NCI-H2171 treated with DMSO at 0.1 percent for 48 hours (cell line): ENCODE results near the gene HMCN2.

Source experiments
- DNase-seq: peaks from one replicate; lab custom pipeline; 2025; lab: John Stamatoyannopoulos, UW

HMCN2 gene

DNA sequence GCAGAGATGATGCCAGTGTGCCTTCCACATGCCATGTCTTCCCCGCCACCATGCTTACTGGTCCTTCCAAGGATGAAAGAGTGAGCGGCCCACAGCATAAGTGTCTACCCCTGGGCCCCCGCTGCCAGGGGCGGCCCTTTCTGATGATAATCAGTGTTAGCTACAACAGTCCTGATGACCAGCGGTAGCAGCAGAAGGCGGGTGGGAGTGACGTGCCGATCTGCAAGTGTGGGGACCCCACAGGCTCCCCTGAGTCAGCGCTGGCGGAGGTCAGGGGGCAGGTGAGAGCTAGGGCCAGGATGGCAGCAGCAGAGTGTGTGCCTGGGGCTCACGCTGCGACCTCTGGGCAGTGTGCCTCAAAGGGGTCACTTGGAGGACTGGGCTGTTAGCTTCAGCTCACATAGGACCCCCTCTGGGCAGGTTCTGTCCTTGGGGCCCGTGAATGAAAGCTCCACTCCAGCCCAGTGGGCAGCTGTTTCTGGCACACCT lies 80.4 kb downstream of the HMCN2 start:
- no peak for DNase-seq

DNA sequence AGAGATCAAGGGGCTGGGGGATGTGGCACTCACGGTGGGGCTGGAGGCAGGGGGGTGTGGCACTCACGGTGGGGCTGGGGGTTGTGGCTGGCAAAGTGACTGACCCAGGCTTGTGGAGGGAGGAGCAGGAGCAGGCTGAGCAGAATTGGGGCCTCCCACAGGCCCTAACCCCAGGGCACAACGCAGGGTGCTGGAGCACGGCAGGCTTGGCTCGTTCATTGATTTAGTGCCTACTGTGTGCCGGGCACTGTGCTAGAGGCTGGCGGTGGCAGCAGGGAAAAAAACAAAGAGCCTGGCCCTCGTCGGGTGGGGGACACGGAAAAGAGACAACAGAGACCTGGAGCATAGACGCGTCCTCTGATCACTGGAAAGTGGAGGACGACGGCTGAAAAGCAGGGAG lies 80.9 kb downstream of the HMCN2 start:
- no peak for DNase-seq

DNA sequence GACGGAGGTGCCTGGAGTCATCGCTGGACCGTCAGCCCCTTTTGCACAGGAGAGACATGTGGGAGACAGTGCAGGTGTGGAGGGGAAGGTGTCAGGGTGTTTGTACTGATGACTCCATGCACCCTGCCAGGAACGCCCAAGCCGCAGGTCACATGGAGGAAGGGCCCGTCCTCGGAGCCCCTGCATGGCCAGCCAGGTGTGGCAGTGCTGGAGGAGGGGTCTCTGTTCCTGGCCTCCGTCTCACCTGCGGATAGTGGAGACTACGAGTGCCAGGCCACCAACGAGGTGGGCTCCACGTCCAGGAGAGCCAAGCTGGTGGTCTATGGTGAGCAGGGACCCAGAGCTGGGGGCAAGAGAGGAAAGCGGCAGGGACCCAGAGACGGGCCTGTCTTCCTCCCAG lies 81.5 kb downstream of the HMCN2 start:
- no peak for DNase-seq

- no peak for DNase-seq
Measured at GRCh38 chr9:130347931-130348330, 82.4 kb downstream of the HMCN2 start.

DNA sequence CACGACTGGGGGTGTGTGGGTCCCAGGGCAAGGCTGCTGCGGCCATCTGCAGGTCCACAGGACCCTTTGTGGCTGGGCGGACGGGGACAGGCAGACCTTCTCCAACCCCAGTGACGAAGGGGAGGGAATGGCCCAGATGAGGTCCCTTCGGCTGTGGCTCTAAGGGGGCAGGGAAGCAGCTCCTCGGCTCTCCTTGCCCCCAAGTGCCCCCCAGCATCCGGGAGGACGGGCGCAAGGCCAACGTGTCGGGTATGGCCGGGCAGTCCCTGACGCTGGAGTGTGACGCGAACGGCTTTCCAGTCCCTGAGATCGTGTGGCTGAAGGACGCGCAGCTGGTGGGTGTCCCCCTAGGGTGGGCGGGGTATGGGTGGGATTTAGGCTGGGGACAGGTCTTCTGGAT lies 82.8 kb downstream of the HMCN2 start:
- DNase-seq, result no peak

DNA sequence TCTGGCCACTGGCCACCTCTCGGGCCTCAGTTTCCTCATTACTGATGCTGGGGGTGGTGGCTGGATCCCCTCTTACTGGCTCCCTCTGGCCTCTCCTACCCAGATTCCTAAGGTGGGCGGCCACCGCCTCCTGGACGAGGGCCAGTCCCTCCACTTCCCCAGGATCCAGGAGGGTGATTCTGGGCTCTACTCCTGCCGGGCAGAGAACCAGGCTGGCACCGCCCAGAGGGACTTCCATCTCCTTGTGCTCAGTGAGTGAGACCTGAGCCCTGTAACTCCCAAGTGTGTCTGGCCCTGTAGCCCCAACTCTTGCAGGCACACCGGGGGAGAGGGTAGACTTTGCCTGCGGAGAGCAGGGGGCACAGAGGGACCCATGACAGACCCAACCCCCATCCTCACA lies 83.3 kb downstream of the HMCN2 start:
- no peak for DNase-seq

DNA sequence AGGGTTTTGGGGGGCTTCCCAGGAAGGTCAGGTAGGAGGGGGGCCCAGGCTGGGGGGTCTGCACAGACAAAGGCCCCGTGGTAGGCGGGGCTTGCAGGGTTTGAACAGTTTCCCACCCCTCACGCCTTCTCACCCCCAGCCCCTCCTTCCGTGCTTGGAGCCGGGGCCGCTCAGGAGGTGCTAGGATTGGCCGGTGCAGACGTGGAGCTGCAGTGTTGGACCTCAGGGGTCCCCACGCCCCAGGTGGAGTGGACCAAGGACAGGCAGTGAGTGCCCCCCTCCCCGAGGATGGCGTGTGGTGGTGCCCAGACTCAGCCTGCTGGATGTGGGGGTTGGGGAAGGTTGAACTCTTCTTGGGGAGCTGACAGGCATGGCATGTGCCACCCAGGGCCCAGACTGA lies 83.8 kb downstream of the HMCN2 start:
- DNase-seq, result no peak

GRCh38 chr9:130351343-130351742 lies 85.8 kb downstream of the HMCN2 start:
- DNase-seq, result no peak

DNA sequence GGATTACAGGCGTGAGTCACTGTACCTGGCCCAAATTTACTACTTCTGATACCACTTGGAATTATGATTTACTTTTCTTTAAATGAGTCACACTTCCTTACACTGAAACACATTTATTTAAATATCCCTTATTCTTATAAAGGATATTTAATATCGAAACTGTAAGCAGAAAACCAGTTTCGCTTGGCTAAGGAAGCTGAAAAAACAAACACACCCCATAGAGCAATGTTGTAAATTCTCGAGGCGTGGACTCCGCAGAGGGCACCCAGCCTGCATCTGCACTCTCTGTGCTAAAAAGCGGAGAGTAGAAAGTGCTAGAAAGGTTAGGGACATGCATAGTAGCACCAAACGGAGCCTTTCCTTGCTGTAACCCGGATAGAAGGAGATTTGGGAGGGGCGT lies 86.5 kb downstream of the HMCN2 start:
- DNase-seq, result no peak

- DNase-seq, result no peak
Measured at GRCh38 chr9:130352586-130353285, 87.2 kb downstream of the HMCN2 start.

DNA sequence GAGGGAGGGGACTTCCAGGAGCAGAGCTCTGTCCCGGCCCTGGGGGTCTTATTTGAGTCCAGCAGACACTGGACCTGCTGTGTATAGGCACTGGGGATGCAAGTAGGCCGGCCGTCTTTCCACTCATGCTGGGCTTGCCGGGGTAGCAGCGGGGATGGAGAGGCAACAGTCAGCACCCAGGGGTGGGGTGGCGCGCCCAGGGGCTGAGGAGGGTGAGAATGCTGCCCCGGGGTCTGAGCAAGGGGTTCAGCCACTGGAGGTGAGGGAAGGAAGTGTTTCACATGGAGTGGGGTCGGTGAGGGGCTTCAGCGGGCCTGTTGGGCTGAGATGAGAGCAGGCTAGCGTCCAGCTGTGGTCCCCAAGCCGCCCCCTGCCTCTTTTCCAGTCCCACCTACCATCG lies 88.8 kb downstream of the HMCN2 start:
- no peak for DNase-seq

DNA sequence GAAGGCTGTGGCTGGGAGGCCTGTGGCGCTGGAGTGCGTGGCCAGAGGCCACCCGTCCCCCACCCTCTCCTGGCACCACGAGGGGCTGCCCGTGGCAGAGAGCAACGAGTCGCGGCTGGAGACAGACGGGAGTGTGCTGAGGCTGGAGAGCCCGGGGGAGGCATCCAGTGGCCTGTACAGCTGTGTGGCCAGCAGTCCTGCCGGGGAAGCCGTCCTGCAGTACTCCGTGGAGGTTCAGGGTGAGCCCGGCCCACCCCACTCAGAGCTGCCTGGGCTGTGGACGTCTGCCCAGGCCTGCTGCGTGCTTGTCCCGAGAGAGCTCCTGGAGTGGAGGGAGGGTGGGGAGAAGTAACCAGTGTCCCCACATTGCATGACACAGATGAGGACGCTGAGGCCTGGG lies 89.2 kb downstream of the HMCN2 start:
- no peak for DNase-seq

DNA sequence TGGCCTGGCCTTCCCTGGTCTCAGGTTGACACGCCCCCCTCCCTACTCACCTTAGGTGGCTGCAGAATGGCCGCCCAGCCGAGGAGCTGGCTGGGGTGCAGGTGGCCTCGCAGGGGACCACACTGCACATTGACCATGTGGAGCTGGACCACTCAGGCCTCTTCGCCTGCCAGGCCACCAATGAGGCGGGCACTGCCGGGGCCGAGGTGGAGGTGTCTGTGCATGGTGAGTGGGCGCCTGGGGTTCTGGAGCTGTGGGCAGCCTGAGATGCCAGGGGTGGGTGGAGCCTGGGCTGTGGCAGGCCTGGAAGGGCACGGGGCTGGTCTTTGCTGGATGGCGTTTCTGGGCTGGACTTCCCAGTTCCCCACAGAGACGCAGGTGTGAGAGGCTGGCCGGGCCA lies 90.5 kb downstream of the HMCN2 start:
- DNase-seq, result no peak

- no peak for DNase-seq
Measured at GRCh38 chr9:130356877-130357584, 91.5 kb downstream of the HMCN2 start.

DNA sequence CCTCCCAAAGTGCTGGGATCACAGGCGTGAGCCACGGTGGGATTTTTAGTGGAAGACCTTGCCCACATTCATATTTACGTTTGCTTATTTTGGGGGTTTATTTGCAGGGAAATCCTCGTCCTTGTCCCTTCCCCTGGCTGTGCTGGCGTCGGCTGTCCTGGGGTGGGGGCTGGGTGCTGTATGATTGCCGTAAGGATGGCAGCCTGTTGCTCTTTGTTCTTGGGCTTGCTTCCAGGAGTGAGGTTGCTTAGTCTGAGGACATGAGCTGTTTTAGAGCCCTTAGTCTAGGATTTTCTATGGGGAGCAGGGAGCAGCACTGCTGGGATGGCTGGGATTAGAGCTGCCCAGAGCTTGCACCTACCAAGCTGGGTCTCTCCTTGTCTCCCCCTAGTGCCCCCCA lies 93.4 kb downstream of the HMCN2 start:
- no peak for DNase-seq

DNA sequence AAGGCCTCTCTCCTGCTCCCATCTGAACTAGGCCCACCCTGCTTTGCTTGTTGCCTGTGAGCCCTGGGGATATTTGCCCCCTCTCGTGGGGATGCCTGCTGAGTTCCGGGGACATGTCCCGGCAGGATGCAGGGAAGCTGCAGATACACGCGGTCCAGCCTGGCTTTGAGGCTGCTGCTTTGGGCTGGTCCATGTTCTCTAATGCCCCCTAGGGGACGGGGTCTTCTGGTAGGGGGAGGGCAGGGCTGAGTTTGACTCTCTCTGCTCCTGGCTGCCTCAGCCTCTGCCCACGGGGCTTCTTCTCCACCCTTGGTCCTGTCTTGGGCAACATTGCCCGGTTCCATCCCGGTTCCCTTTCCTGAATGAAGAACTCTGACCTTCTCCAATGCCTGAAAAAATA lies 94.3 kb downstream of the HMCN2 start:
- no peak for DNase-seq

- DNase-seq, result no peak
Measured at GRCh38 chr9:130360672-130361071, 95.1 kb downstream of the HMCN2 start.

DNA sequence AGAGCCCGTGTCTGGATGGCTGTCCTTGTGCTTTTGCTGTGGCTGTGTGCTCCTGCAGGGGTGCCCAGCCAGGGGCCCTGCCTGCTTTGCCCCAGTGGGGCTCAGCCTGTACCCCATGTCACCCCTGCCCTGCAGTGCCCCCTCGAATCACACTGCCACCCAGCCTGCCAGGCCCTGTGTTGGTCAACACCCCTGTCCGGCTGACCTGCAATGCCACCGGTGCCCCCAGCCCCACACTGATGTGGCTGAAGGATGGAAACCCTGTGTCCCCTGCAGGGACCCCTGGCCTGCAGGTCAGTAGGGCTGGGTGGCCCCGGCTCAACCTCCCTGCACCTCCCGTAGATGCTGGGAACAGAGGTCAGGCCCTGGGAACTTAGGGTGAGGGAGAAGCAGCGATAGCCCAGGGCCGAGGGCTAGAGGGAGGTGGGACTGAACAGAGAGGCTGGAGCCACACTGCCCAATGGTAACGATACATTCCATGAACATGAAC lies 96.4 kb downstream of the HMCN2 start:
- no peak for DNase-seq

DNA sequence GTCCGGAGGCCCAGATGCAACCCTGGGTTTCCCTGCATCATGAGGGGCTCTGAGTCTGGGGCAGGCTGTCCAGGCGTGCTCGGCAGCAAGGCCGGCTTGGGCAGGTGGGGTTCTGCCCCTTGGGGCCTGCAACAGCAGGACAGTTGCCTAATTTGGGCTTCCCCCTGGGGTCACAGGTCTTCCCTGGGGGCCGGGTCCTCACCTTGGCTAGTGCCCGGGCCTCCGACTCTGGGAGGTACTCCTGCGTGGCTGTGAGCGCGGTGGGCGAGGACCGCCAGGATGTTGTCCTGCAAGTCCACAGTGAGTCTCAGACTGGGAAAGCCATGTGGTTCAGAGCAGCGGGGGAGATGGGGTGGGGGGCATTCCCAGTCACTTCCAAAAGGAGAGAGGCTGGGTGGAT lies 97.1 kb downstream of the HMCN2 start:
- no peak for DNase-seq

- DNase-seq, result no peak
Measured at GRCh38 chr9:130363755-130364404, 98.3 kb downstream of the HMCN2 start.

GRCh38 chr9:130364619-130365322 lies 99.2 kb downstream of the HMCN2 start:
- no peak for DNase-seq

- DNase-seq, result no peak
Measured at GRCh38 chr9:130365323-130365721, 99.8 kb downstream of the HMCN2 start.
